ENCODE measurements around the gene CRABP1. TPM values are rescaled to one million over a fixed set of nuclear protein-coding genes. Genes with fewer than 3 reads are reported as not detected.
A peak's percentile ranks its signal among the peaks of the same experiment; 100 is the strongest.

CRABP1 gene
- polyA plus RNA-seq, 3 donors: not detected

DNA sequence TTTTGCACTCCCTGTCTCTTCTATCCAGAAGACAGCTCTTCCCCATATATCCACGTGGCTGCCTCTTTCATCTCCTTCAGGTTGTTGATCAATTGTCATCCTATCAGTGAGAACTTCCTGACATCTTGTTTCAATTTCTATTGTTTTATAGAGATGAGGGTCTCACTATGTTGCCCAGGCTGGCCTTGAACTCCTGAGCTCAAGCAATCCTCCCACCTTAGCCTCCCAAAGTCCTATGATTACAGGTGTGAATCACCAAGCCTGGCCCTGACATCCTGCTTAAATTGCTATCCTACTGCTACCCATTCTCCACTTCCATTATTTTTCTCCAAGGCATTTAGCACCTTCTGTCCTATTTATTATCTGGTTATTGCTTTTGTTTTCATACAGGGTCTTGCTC lies 53.0 kb downstream of the CRABP1 start:
- intact Hi-C loops (cut with micrococcal nuclease): no loop called here
- no peak for DNase-seq
- Mint-ChIP-seq H3K36me3 (no peaks in the 10 kb centered on the region), H3K4me1 (peaks cover 15% of the 10 kb centered on the region), H3K4me3 (no peak overlapping the region), H3K27ac (peak overlapping the region in 1 of 7 donors; percentile 29), H3K27me3 (ENCODE audit: low read depth in 3 of 3) (no peaks in the 10 kb centered on the region), H3K9me3 (peaks cover 0 to 5% (median 2%) of the 10 kb centered on the region in 7 donors)
- H3K36me3 ChIP-seq (replicated peaks in 1 of 2; ENCODE audit: control insufficient read depth in 1 of 2, insufficient read depth in 2 of 2, low read length in 2 of 2): no peaks in the 10 kb centered on the region
- H4K20me1 ChIP-seq (ENCODE audit: insufficient read depth, low read length): no peaks in the 10 kb centered on the region
- H3K27me3 ChIP-seq (ENCODE audit: control insufficient read depth in 2 of 2, insufficient read depth in 2 of 2, low read length in 2 of 2): no peaks in the 10 kb centered on the region
- no peak overlapping the region for H3K4me3 ChIP-seq (replicated peaks in 1 of 3; ENCODE audit: low read depth in 2 of 3, low read length in 3 of 3)
- H3K79me2 ChIP-seq (ENCODE audit: insufficient read depth, low read length): no peaks in the 10 kb centered on the region
- no peak overlapping the region for H2AFZ ChIP-seq (ENCODE audit: insufficient read depth, low read depth, low read length, poor library complexity, severe bottlenecking)
- WGBS (ENCODE audit: insufficient coverage): no CpG with 5 or more reads among the region's 1 CpG
- H3K9ac ChIP-seq (ENCODE audit: insufficient read depth, low read length, poor library complexity, severe bottlenecking): no peak overlapping the region
- H3K4me2 ChIP-seq (replicated peaks; ENCODE audit: extremely low read depth, low read length, poor library complexity, severe bottlenecking): no peak overlapping the region
- no peak overlapping the region for H3K27ac ChIP-seq (ENCODE audit: low read depth in 1 of 2, low read length in 2 of 2)
- H3K4me1 ChIP-seq (ENCODE audit: control insufficient read depth in 1 of 2, insufficient read depth in 2 of 2, low read length in 2 of 2): peaks cover 2 to 3% of the 10 kb centered on the region in 2 donors
- TF ChIP-seq, protein P1, sequence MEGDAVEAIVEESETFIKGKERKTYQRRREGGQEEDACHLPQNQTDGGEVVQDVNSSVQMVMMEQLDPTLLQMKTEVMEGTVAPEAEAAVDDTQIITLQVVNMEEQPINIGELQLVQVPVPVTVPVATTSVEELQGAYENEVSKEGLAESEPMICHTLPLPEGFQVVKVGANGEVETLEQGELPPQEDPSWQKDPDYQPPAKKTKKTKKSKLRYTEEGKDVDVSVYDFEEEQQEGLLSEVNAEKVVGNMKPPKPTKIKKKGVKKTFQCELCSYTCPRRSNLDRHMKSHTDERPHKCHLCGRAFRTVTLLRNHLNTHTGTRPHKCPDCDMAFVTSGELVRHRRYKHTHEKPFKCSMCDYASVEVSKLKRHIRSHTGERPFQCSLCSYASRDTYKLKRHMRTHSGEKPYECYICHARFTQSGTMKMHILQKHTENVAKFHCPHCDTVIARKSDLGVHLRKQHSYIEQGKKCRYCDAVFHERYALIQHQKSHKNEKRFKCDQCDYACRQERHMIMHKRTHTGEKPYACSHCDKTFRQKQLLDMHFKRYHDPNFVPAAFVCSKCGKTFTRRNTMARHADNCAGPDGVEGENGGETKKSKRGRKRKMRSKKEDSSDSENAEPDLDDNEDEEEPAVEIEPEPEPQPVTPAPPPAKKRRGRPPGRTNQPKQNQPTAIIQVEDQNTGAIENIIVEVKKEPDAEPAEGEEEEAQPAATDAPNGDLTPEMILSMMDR (IDR thresholded peaks at IDR 0.05): no peak
- no peaks in the 10 kb centered on the region for H3K9me3 ChIP-seq (replicated peaks in 1 of 2; ENCODE audit: control insufficient read depth in 1 of 2, insufficient read depth in 1 of 2, low read length in 2 of 2)

DNA sequence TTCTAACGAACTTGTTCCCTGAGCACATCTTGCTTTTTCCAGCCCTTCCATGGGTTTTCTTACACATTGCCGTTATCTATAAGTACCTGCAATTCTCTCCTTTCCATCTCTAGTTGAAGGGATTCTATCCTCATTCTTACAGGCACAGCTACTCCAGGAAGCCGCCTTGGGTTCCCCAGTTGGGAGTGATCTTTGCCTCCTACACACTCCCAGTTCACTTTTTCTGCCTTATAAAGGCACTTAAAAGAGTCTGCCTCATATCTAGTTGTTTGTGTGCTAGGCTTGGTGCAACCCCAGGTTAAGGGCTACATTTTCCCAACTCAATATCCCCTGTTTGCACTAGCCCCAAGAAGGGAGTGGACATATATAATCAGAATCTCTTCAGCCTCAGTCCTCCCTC lies 53.9 kb downstream of the CRABP1 start:
- no peak overlapping the region for H3K4me2 ChIP-seq (replicated peaks; ENCODE audit: extremely low read depth, low read length, poor library complexity, severe bottlenecking)
- H3K27me3 ChIP-seq (ENCODE audit: control insufficient read depth in 2 of 2, insufficient read depth in 2 of 2, low read length in 2 of 2): no peaks in the 10 kb centered on the region
- intact Hi-C loops (cut with micrococcal nuclease): no loop called here
- H3K4me1 Mint-ChIP-seq: peaks cover 24% of the 10 kb centered on the region
- no peak overlapping the region for H3K27ac ChIP-seq (ENCODE audit: low read depth in 1 of 2, low read length in 2 of 2)
- no peaks in the 10 kb centered on the region for H3K9me3 ChIP-seq (replicated peaks in 1 of 2; ENCODE audit: control insufficient read depth in 1 of 2, insufficient read depth in 1 of 2, low read length in 2 of 2)
- peaks cover 11 to 12% of the 10 kb centered on the region in 2 donors for H3K4me1 ChIP-seq (ENCODE audit: control insufficient read depth in 1 of 2, insufficient read depth in 2 of 2, low read length in 2 of 2)
- peak overlapping the region in 1 of 7 donors; percentile 54 for H3K27ac Mint-ChIP-seq
- H3K79me2 ChIP-seq (ENCODE audit: insufficient read depth, low read length): no peaks in the 10 kb centered on the region
- H4K20me1 ChIP-seq (ENCODE audit: insufficient read depth, low read length): no peaks in the 10 kb centered on the region
- H3K36me3 Mint-ChIP-seq: no peaks in the 10 kb centered on the region
- no peak for DNase-seq
- H2AFZ ChIP-seq (ENCODE audit: insufficient read depth, low read depth, low read length, poor library complexity, severe bottlenecking): no peak overlapping the region
- H3K4me3 ChIP-seq (replicated peaks in 1 of 3; ENCODE audit: low read depth in 2 of 3, low read length in 3 of 3): no peak overlapping the region
- no peaks in the 10 kb centered on the region for H3K36me3 ChIP-seq (replicated peaks in 1 of 2; ENCODE audit: control insufficient read depth in 1 of 2, insufficient read depth in 2 of 2, low read length in 2 of 2)
- H3K4me3 Mint-ChIP-seq: no peak overlapping the region
- WGBS (ENCODE audit: insufficient coverage): 100% methylated on average over 1 of the region's 3 CpGs
- TF ChIP-seq, protein P1 (IDR thresholded peaks at IDR 0.05): no peak
- no peaks in the 10 kb centered on the region for H3K27me3 Mint-ChIP-seq (ENCODE audit: low read depth in 3 of 3)
- no peak overlapping the region for H3K9ac ChIP-seq (ENCODE audit: insufficient read depth, low read length, poor library complexity, severe bottlenecking)
- H3K9me3 Mint-ChIP-seq: peaks cover 0 to 5% (median 2%) of the 10 kb centered on the region in 7 donors
